GM13976 (cell line): ENCODE measurements around the gene PTPN23.

Experiments used
- DNase-seq: peaks from one replicate; pipeline ENCODE4 v3.0.0; 2012; ENCODE audit warnings: low spot score
- in situ Hi-C: fragments of 300-500 bp; cut with MboI; formaldehyde crosslinking; loops from one replicate; pipeline ENCODE4 v1.12.0; 2022; ENCODE audit warnings: low sequenced_read_pairs, mixed read lengths, inconsistent platforms; ENCODE audit not compliant: unreplicated experiment
- TF ChIP-seq, protein P1 (sequence below): IDR thresholded peaks from 2 replicates; pipeline ENCODE4 v1.5.1; 2012; ENCODE audit warnings: borderline replicate concordance, mild to moderate bottlenecking; ENCODE audit not compliant: insufficient read depth; ENCODE audit errors: extremely low read depth, missing control alignments, control extremely low read depth

Gene PTPN23, protein sequence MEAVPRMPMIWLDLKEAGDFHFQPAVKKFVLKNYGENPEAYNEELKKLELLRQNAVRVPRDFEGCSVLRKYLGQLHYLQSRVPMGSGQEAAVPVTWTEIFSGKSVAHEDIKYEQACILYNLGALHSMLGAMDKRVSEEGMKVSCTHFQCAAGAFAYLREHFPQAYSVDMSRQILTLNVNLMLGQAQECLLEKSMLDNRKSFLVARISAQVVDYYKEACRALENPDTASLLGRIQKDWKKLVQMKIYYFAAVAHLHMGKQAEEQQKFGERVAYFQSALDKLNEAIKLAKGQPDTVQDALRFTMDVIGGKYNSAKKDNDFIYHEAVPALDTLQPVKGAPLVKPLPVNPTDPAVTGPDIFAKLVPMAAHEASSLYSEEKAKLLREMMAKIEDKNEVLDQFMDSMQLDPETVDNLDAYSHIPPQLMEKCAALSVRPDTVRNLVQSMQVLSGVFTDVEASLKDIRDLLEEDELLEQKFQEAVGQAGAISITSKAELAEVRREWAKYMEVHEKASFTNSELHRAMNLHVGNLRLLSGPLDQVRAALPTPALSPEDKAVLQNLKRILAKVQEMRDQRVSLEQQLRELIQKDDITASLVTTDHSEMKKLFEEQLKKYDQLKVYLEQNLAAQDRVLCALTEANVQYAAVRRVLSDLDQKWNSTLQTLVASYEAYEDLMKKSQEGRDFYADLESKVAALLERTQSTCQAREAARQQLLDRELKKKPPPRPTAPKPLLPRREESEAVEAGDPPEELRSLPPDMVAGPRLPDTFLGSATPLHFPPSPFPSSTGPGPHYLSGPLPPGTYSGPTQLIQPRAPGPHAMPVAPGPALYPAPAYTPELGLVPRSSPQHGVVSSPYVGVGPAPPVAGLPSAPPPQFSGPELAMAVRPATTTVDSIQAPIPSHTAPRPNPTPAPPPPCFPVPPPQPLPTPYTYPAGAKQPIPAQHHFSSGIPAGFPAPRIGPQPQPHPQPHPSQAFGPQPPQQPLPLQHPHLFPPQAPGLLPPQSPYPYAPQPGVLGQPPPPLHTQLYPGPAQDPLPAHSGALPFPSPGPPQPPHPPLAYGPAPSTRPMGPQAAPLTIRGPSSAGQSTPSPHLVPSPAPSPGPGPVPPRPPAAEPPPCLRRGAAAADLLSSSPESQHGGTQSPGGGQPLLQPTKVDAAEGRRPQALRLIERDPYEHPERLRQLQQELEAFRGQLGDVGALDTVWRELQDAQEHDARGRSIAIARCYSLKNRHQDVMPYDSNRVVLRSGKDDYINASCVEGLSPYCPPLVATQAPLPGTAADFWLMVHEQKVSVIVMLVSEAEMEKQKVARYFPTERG (N-terminal part only)

DNA sequence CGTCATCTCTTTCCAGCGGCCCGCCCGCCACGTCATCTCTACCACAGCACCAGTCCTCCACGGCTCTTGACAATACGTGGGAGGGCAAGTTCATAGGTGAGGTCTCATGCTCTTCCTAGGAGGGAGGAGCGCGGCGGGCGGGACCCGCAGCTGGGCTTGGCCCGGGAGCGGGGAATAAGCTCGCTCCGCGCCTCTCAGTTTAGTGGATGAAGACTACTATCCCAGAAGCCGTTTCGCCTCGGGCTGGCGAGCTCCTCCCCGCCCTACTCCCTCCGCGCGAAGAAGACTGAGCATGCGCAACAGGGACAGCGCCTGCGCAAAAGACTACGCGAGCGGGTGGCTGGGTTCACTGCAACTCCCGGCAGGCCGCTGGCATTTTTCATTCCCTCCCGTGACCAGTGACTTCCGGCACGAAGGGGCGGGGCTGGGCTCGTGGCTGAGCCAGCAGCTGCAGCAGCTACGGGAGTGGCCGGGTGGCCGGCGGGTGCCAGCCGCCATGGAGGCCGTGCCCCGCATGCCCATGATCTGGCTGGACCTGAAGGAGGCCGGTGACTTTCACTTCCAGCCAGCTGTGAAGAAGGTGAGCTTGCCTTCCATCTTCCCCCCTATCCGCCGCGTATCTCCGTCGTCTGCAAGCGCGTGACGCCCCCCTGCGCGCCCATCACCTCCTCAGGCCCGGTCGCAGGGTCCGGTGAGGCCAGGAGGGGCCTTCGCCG is at the start of gene PTPN23:
Gene PTPN23, plus strand, starts transcription at position 421 of the 716 bp plus-strand sequence. Its CDS starts 76 bp downstream, at position 497.
- peak; percentile 99 for DNase-seq
- in situ Hi-C loops = no loop called here
- TF ChIP-seq, protein P1, sequence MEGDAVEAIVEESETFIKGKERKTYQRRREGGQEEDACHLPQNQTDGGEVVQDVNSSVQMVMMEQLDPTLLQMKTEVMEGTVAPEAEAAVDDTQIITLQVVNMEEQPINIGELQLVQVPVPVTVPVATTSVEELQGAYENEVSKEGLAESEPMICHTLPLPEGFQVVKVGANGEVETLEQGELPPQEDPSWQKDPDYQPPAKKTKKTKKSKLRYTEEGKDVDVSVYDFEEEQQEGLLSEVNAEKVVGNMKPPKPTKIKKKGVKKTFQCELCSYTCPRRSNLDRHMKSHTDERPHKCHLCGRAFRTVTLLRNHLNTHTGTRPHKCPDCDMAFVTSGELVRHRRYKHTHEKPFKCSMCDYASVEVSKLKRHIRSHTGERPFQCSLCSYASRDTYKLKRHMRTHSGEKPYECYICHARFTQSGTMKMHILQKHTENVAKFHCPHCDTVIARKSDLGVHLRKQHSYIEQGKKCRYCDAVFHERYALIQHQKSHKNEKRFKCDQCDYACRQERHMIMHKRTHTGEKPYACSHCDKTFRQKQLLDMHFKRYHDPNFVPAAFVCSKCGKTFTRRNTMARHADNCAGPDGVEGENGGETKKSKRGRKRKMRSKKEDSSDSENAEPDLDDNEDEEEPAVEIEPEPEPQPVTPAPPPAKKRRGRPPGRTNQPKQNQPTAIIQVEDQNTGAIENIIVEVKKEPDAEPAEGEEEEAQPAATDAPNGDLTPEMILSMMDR = no peak

DNA sequence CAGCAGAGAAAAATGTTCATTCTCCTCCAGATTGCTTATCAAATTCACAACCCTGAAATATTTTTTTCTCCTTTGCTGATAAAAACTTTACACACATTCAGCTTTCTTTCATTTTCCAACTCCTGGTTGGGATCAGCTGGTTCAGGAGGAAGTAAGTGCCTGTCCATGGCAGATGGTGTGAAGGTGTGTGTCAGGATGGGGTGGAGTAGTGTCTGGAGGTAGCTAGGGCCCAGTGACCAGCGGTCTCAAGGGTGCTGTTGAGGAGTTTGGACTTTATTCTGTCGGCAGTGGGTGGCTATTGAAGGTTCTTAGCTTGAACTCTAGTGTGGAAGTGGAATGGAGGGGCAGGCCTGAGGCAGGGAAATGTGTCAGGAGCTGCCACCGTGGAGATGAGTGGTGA is 46.9 kb upstream of the PTPN23 start:
- DNase-seq = no peak
- in situ Hi-C loops = no loop called here
- TF ChIP-seq, protein P1 = no peak

DNA sequence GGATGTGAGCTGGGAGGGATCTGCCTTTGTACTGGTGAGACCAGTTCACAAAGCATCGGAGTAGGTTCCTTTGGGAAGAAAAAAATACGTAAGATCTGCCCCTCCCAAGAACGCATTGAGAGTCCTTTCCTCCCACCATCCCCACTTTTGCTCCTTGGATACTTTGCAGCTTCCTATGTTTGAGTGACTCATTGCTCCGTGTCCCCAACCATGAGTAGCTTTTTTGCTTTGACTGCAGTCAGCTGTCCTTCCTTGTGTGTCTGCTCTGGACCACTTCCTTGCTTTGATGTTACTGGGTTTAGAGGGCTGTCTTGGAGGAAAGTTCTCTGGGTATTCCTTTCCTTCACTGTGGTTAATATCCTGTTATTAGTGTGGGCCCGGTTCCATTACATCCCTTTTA is 43.2 kb upstream of the PTPN23 start:
- in situ Hi-C loops = no loop called here
- no peak for DNase-seq
- TF ChIP-seq, protein P1 = no peak

DNA sequence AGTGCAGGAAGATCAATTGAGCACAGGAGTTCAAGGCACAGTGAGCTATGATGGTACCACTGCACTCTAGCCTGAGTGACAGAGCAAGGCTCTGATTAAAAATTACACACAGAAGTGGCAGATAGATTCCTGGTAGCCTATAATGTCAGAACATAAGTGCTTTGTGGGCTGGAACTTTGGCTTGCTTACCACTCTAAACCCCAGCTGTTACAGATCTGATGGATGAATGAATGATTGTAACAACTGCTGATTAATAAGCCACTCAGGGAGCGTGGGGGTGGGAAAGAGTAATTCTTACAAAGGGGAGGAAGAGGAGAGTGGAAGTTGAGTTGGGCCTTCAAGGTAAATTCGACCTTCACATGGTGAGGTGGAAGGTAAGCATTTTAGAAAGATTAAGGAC is 40.9 kb upstream of the PTPN23 start:
- in situ Hi-C loops = no loop called here
- DNase-seq = no peak
- TF ChIP-seq, protein P1 = no peak

DNA sequence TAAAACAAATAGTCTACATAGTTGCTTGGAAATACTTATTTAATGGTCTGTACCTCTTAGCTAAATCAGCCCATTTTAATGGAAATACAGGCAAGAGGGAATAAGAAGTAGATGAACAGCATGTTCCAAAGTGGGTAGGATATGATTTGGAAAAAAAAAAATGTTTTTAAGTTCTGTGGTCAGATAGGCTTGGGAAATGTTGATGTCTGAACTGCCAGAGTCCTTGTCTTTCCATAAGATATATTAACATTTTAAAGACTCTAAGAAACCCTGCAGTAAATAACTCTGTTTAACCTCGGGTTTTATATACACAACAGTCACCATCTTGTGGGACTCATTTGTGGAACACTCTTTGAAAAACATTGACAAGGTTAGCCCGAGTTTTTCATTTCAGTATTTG is 40.0 kb upstream of the PTPN23 start:
- in situ Hi-C loops = no loop called here
- TF ChIP-seq, protein P1 = no peak
- no peak for DNase-seq
